Right lobe of liver (tissue), 4 donors: Measurements from ENCODE around the gene UBXN11.

Experiments used
- CTCF ChIP-seq, 4 donors: fragments of 200-600 bp in 3 of 4; fragments of 450-650 bp in 1 of 4; IDR thresholded peaks; one replicate each; pipeline versions ENCODE4 v1.5.1 to v1.8.0; 2016 to 2022; ENCODE audit warnings: antibody characterized with exemption in 4 of 4, mild to moderate bottlenecking in 2 of 4
- POLR2A ChIP-seq: fragments of 450-650 bp; IDR thresholded peaks from one replicate; pipeline ENCODE4 v1.6.1; 2017; ENCODE audit warnings: antibody characterized with exemption, mild to moderate bottlenecking
- donor health status: DM: no; HTN: no; CAD: no.
- donor health status: DM: no; HTN: no; CAD: no.
- donor health status: DM: no; HTN: yes; CAD: no.

- TF ChIP-seq CTCF (IDR thresholded peaks at IDR 0.05): no peak
- no peak for TF ChIP-seq POLR2A
Measured at GRCh38 chr1:26349188-26349876, 42.9 kb upstream of the UBXN11 start.
